ENCODE results near the gene CYP2A13.

- TF ChIP-seq CTCF (IDR thresholded peaks at IDR 0.05; ENCODE audit: poor library complexity, severe bottlenecking) (no peak), POLR2AphosphoS5 (IDR thresholded peaks at IDR 0.05) (no peak), REST (IDR thresholded peaks at IDR 0.05; ENCODE audit: borderline replicate concordance) (no peak), RAD21 (conservative IDR thresholded peaks at IDR 0.05) (no peak), EZH2 (IDR thresholded peaks at IDR 0.05; ENCODE audit: borderline replicate concordance, insufficient read depth, low read length, poor library complexity, severe bottlenecking) (no peak), EP300 (conservative IDR thresholded peaks at IDR 0.05; ENCODE audit: poor library complexity, severe bottlenecking) (no peak)
Measured at GRCh38 chr19:41123716-41124294, 35.6 kb downstream of the CYP2A13 start.

All from neural cell (in vitro differentiated cells).